A673 (cell line): ENCODE data around the gene KRT76.

Experiments
- CTCF ChIP-seq: fragments of 300-800, 200-600 bp; sonication (generic); conservative IDR thresholded peaks from 2 replicates; pipeline ENCODE4 v1.5.1; 2017; ENCODE audit warnings: low read depth, mild to moderate bottlenecking, antibody characterized with exemption, low read length, moderate library complexity, mixed read lengths
- EZH2 ChIP-seq: fragments of 200-600 bp; sonication (generic); IDR thresholded peaks from 2 replicates; pipeline ENCODE4 v1.6.1; 2017; ENCODE audit warnings: borderline replicate concordance, low read depth, mild to moderate bottlenecking, mixed read lengths, antibody characterized with exemption, low read length; ENCODE audit not compliant: poor library complexity, severe bottlenecking

GRCh38 chr12:52825961-52826360, 48.8 kb upstream of the KRT76 start:
- TF ChIP-seq CTCF: no peak
- no peak for TF ChIP-seq EZH2
